ENCODE measurements around the gene ORM1. TPM values are rescaled to one million over a fixed set of nuclear protein-coding genes. Genes with fewer than 3 reads are reported as not detected.

ORM1 gene
- total RNA-seq, 1 experiment from 2014 or later: not detected

DNA sequence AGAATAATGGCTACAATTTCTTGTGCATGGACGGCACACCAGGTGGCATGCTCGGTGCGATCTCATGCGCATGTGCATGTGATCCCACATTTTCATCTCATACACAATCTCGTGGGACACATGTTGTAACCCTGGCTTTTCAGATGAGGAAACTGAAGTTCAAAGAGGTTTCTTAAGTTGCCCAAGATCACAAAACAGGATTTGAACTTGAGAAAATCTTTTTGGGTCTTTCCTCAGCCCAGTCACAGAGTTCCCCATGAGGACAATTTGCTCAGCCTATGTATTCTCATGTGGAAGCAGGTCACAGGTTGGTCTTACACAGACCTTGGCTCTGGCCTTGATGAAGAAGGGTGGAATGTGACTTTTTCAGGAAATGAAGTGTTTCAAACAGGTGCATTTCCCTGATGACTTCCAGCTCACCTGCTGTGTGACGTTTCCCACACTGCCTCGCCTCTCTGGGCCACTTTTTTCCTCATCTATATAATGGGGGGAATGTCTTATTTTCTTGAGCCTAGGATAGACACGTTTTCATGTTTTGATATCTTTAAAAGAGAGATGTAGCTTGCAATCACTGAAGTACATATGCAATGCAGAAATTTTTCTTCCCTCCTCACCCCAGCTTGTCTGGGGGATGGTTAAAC lies 7.1 kb upstream of the ORM1 start:
- no peak overlapping the region for H2AFZ ChIP-seq (ENCODE audit: low read length)
- ATAC-seq (no peak), DNase-seq (no peak)
- no peak overlapping the region for H3K4me2 ChIP-seq (ENCODE audit: low read length)
- BruUV-seq (replicated peaks): no TSS peak
- no peaks in the 10 kb centered on the region for H3K9me3 ChIP-seq (ENCODE audit: low read length)
- no peaks in the 10 kb centered on the region for H3K9me2 ChIP-seq (replicated peaks; ENCODE audit: low read length)
- POLR2A ChIA-PET (ENCODE audit: unreplicated experiment): no interaction called here
- H3K36me3 ChIP-seq (ENCODE audit: low read depth, low read length): no peaks in the 10 kb centered on the region
- no peak overlapping the region for H3K27ac ChIP-seq (ENCODE audit: low read length)
- H3K4me1 ChIP-seq (ENCODE audit: insufficient read depth, low read length): no peaks in the 10 kb centered on the region
- H3K9ac ChIP-seq (ENCODE audit: low read length): no peak overlapping the region
- H3K4me3 ChIP-seq (ENCODE audit: low read length): no peak overlapping the region
- H3K79me2 ChIP-seq (ENCODE audit: low read length): no peaks in the 10 kb centered on the region
- H3K27me3 ChIP-seq (ENCODE audit: low read length): no peaks in the 10 kb centered on the region
- no peaks in the 10 kb centered on the region for H3F3A ChIP-seq (ENCODE audit: low read length, unreplicated experiment)
- CTCF ChIA-PET: no interaction called here
- TF ChIP-seq, protein P1, sequence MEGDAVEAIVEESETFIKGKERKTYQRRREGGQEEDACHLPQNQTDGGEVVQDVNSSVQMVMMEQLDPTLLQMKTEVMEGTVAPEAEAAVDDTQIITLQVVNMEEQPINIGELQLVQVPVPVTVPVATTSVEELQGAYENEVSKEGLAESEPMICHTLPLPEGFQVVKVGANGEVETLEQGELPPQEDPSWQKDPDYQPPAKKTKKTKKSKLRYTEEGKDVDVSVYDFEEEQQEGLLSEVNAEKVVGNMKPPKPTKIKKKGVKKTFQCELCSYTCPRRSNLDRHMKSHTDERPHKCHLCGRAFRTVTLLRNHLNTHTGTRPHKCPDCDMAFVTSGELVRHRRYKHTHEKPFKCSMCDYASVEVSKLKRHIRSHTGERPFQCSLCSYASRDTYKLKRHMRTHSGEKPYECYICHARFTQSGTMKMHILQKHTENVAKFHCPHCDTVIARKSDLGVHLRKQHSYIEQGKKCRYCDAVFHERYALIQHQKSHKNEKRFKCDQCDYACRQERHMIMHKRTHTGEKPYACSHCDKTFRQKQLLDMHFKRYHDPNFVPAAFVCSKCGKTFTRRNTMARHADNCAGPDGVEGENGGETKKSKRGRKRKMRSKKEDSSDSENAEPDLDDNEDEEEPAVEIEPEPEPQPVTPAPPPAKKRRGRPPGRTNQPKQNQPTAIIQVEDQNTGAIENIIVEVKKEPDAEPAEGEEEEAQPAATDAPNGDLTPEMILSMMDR (conservative IDR thresholded peaks at IDR 0.05; ENCODE audit: low read depth, low read length): no peak
- no peak for TF ChIP-seq EZH2 (IDR thresholded peaks at IDR 0.05; ENCODE audit: low read length, unreplicated experiment)
- no peak for TF ChIP-seq EZH2phosphoT487 (IDR thresholded peaks at IDR 0.05; ENCODE audit: borderline replicate concordance, low read length)
- no peaks in the 10 kb centered on the region for H4K20me1 ChIP-seq (ENCODE audit: low read length)
- intact Hi-C loops (cut with micrococcal nuclease): no loop called here

DNA sequence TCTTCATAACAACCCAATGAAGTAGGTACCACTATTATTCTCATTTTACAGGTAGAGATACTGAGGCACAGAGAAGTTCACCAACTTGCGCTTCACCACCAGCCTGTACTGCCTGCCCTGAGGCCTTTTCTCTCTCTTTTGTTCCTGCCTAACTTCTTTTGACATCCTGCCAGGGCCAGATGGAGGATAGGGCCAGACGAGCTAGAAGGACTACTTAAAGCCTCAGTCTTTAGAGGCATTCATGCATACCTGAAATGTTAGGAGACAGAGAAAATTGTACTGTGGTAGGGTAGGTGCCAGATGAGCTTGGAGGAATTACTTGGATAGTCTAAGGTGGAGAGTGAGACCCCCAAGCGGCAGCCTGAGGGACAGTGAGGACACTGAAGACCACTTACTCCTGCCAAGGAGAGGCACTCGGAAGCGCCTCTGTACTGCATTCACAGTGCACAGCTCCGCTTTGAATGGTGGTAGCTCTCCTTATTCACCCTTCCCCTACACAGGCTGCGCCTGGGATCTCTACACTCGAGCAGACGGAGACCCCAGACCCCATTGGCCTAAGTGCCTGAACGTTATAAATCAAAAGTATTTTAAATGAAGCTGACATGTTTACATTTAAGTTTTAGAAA lies 6.2 kb upstream of the ORM1 start:
- H3K27ac ChIP-seq (ENCODE audit: low read length): no peak overlapping the region
- H2AFZ ChIP-seq (ENCODE audit: low read length): no peak overlapping the region
- no peak for DNase-seq
- no peaks in the 10 kb centered on the region for H4K20me1 ChIP-seq (ENCODE audit: low read length)
- no peaks in the 10 kb centered on the region for H3K9me3 ChIP-seq (ENCODE audit: low read length)
- TF ChIP-seq, protein P1 (conservative IDR thresholded peaks at IDR 0.05; ENCODE audit: low read depth, low read length): no peak
- TF ChIP-seq EZH2 (IDR thresholded peaks at IDR 0.05; ENCODE audit: low read length, unreplicated experiment) (no peak), EZH2phosphoT487 (IDR thresholded peaks at IDR 0.05; ENCODE audit: borderline replicate concordance, low read length) (no peak)
- ChIA-PET POLR2A (ENCODE audit: unreplicated experiment) (no interaction called here), CTCF (no interaction called here)
- H3K9ac ChIP-seq (ENCODE audit: low read length): no peak overlapping the region
- intact Hi-C loops (cut with micrococcal nuclease): no loop called here
- no peaks in the 10 kb centered on the region for H3K4me1 ChIP-seq (ENCODE audit: insufficient read depth, low read length)
- BruUV-seq (replicated peaks): no TSS peak
- H3K4me3 ChIP-seq (ENCODE audit: low read length): no peak overlapping the region
- H3K79me2 ChIP-seq (ENCODE audit: low read length): no peaks in the 10 kb centered on the region
- H3K27me3 ChIP-seq (ENCODE audit: low read length): no peaks in the 10 kb centered on the region
- no peak for ATAC-seq
- H3K36me3 ChIP-seq (ENCODE audit: low read depth, low read length): no peaks in the 10 kb centered on the region
- H3F3A ChIP-seq (ENCODE audit: low read length, unreplicated experiment): no peaks in the 10 kb centered on the region
- H3K4me2 ChIP-seq (ENCODE audit: low read length): no peak overlapping the region
- H3K9me2 ChIP-seq (replicated peaks; ENCODE audit: low read length): no peaks in the 10 kb centered on the region

DNA sequence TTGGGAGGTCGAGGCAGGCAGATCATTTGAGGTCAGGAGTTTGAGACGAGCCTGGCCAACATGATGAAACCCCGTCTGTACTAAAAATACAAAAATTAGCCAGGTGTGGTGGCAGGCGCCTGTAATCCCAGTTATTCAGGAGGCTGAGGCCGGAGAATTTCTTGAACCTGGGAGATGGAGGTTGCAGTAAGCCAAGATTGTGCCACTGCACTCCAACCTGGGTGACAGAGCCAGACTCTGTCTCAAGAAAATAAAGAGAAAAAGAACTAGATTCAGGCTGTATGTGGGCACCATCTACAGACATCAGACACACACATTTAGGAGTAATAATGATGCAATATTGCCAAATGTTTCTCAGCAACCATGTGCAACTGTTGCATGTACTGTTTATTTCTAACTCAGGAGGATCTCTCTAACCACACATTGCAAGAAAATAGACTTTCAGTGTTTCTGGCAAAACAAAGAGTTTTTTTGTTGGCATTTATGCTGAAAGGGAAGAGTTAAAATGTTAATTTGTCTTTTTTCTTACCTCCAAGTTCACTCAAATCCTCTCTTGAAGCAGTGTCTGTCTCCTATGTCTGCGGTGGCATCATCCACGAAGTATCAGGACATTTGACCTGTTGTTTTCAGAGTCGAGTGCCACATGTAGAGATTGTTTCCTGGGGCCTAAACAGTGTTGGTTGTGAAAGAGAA lies 5.1 kb upstream of the ORM1 start:
- Histone ChIP-seq H3K79me2 (ENCODE audit: low read length) (no peaks in the 10 kb centered on the region), H3K4me3 (ENCODE audit: low read length) (no peak overlapping the region), H3K9me3 (ENCODE audit: low read length) (no peaks in the 10 kb centered on the region), H3K4me1 (ENCODE audit: insufficient read depth, low read length) (no peaks in the 10 kb centered on the region), H3K9ac (ENCODE audit: low read length) (no peak overlapping the region), H3K9me2 (replicated peaks; ENCODE audit: low read length) (no peaks in the 10 kb centered on the region), H4K20me1 (ENCODE audit: low read length) (no peaks in the 10 kb centered on the region), H3K36me3 (ENCODE audit: low read depth, low read length) (no peaks in the 10 kb centered on the region), H2AFZ (ENCODE audit: low read length) (no peak overlapping the region), H3K27me3 (ENCODE audit: low read length) (no peaks in the 10 kb centered on the region), H3K27ac (ENCODE audit: low read length) (no peak overlapping the region), H3K4me2 (ENCODE audit: low read length) (no peak overlapping the region), H3F3A (ENCODE audit: low read length, unreplicated experiment) (no peaks in the 10 kb centered on the region)
- TF ChIP-seq EZH2 (IDR thresholded peaks at IDR 0.05; ENCODE audit: low read length, unreplicated experiment) (no peak), EZH2phosphoT487 (IDR thresholded peaks at IDR 0.05; ENCODE audit: borderline replicate concordance, low read length) (no peak)
- TF ChIP-seq, protein P1 (conservative IDR thresholded peaks at IDR 0.05; ENCODE audit: low read depth, low read length): no peak
- DNase-seq: no peak
- ATAC-seq: no peak
- ChIA-PET POLR2A (ENCODE audit: unreplicated experiment) (no interaction called here), CTCF (no interaction called here)
- BruUV-seq (replicated peaks): no TSS peak
- intact Hi-C loops (cut with micrococcal nuclease): no loop called here
